GM12892 (cell line): Measurements from ENCODE around the gene ATG2A.

ENCODE experiments used
- POLR2A ChIP-seq: IDR thresholded peaks from 2 replicates; pipeline ENCODE4 v1.6.1; 2011; ENCODE audit warnings: low read depth, low read length, control low read depth
- POLR2AphosphoS5 ChIP-seq: IDR thresholded peaks from 2 replicates; pipeline ENCODE4 v1.6.1; 2011; ENCODE audit warnings: low read depth, low read length, control low read depth
- TAF1 ChIP-seq: IDR thresholded peaks from 2 replicates; pipeline ENCODE4 v1.6.1; 2011; ENCODE audit warnings: low read depth, mild to moderate bottlenecking, control low read depth, low read length, borderline replicate concordance

GRCh38 chr11:64851831-64852351 is 65.1 kb downstream of the ATG2A start:
- TF ChIP-seq POLR2A (peak; percentile 63), POLR2AphosphoS5 (peak; percentile 91), TAF1 (no peak)
